ENCODE results near the gene MCM8.

The MCM8 gene

GRCh38 chr20:5945963-5946362 is 4.5 kb upstream of the MCM8 start:
- DNase-seq = no peak

GRCh38 chr20:5947276-5947675 is 3.2 kb upstream of the MCM8 start:
- DNase-seq = no peak

GRCh38 chr20:5949943-5950270 is 545 bp upstream of the MCM8 start:
- no peak for DNase-seq

DNA sequence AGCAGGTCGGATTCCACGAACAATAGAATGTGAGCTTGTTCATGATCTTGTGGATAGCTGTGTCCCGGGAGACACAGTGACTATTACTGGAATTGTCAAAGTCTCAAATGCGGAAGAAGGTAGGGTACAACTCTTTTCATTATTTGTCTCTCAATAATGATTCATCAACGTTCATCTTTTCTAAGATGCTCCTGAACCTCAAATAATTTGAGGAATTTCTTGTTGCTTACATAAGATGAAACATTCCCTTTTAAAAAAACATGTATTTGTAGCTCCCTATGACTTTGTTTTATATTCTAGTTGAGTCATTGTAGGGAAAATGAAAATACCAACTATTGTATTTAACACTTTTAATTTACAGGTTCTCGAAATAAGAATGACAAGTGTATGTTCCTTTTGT is 17.0 kb downstream of the MCM8 start:
- DNase-seq = no peak

DNA sequence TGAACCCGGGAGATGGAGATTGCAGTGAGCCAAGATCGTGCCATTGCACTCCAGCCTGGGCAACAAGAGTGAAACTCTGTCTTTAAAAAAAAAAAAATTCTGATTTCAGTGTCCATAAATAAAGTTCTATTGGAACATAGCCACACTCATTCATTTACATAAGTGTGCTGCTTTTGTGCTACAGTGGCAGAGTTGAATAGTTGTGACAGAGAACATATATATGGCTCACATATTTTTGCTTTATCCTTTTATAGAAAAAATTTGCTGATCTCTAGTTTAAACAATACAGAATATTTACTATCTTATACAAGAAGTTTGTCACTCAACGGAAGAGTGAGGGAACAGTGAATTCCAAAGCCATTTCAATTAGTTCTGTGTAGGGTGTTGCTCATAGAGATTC is 18.0 kb downstream of the MCM8 start:
- no peak for DNase-seq

DNA sequence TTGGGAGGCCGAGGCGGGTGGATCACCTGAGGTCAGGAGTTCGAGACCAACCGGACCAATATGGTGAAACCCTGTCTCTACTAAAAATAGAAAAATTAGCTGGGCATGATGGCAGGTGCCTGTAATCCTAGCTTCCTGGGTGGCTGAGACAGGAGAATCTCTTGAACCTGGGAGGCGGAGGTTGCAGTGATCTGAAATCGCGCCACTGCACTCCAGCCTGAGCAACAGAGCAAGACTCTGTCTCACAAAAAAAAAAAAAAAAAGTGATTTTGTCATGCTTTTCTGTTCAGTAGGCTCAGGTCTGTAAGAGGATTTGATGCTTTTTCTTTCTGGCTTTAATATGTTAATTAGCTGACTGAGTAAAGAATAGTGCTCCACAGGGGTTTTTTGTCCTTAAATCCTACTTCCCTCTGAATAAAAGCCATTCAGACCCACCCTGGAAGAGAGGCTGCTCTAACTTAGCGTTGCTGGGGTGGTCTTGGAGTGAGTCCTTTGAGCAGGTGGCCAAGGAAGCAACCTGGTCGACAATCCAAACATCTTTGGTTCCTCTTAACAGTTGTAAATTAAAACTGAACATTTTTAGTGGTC is 19.0 kb downstream of the MCM8 start:
- no peak for DNase-seq

DNA sequence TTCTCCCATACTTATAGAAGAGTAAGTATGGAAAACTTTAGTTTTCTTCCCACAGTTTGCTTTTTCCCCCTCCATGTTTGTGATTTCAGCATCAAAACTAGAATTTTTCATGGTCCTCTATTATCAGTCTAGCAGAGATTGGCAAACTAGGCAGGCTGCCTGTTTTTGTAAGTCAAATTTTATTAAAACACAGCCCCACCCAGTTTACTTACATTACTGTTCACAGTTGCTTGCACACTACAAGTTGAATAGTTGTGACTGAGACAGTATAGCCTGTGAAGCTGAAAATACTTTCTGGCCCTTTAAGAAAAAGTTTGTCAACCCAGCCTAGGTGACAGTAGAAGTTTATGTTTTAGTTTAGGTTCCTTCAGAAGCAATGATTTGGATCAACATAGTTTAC is 19.5 kb downstream of the MCM8 start:
- no peak for DNase-seq

DNA sequence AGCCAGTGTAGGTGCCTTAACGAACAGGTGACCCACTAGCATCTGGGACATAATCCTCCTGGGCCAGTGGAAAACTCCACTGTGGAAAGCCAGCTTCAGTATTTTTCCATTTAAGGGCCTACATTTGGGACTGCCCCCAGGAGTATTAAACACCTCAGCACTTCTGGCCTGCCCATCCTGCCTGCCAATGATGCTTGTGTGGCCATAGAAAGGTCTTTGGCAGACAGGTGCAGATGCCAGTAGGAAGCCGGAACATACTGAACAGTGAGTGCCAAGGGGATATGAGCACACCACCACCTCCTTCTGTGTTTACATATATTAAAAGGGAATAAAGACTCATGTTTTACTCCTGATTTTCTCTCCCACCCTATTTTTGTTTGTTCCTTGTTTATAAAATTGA is 19.9 kb downstream of the MCM8 start:
- DNase-seq = no peak

GRCh38 chr20:5971203-5971602 is 20.8 kb downstream of the MCM8 start:
- DNase-seq = no peak

DNA sequence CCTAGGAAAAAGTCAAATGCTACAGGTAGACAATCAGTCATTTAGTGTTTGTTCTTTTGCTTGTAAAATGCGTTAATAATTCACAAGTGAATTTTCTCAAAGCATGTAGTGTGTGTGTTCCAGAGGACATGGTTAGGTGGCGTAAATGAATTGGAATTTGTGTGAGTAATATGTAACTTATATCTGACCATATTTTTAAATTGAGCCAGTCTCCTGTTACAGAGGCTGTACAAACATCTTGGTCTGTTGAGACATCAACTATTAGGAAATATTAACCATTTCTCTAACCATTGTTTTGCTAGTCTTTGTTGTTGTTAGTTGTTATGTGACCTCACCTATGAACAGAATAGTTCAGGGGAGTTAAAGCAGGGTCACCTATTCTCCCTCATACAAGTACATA is 22.7 kb downstream of the MCM8 start:
- DNase-seq = no peak

DNA sequence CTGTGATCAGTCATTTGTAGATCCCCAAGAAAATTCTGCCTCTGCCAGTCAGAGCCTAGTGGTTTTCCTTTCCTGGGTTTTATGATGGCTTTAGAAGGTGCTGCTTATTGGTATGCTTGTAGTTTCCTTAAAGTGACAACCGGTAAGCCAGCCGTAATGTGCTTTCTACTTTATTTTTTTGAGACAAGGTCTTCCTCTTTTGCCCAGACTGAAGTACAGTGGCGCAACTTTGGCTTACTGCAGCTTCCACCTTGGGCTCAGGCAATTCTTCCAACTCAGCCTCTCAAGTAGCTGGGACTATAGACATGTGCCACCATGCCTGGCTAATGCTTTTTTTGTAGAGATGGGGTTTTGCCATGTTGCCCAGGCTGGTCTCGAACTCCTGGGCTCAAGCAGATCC is 23.5 kb downstream of the MCM8 start:
- no peak for DNase-seq

GRCh38 chr20:5974531-5974930 is 24.1 kb downstream of the MCM8 start:
- DNase-seq = no peak

DNA sequence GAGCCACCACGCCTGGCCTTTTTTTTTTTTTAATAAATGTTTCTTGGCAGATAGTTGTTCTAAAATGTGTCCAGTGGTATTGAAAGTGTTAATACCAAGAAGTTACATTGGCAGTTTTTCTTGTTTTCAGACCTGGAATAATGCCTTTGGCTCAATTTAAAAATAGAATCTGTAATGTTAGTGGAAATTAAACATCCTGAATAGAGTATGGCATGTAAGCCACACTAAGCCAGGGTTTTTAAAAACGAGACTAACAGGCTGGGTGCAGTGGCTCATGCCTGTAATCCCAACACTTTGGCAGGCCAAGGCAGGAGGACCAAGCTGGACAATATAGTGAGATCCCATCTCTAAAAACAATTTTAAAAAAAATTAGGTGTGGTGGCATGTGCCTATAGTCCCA is 25.3 kb downstream of the MCM8 start:
- DNase-seq = no peak

DNA sequence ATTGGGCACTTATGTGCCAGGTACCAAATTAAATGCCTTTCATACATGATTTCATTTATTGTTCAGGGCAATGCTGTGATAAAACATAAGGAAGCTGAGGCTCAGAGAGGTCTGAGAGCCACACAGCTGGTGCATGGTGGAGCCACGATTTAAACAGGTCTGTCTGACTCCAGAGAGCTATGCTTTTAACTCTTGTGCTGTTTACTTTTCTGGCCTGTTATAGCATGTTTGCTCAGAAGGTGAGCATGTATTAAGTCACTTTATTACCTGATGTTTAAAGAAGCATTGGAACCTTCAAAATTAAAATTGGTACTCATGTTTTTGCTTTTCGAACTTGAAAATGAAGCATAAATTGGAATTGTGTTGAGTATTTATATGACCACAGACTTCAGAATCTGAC is 26.8 kb downstream of the MCM8 start:
- DNase-seq = no peak

- DNase-seq = no peak
Observed at GRCh38 chr20:5977975-5978374, 27.5 kb downstream of the MCM8 start.

DNA sequence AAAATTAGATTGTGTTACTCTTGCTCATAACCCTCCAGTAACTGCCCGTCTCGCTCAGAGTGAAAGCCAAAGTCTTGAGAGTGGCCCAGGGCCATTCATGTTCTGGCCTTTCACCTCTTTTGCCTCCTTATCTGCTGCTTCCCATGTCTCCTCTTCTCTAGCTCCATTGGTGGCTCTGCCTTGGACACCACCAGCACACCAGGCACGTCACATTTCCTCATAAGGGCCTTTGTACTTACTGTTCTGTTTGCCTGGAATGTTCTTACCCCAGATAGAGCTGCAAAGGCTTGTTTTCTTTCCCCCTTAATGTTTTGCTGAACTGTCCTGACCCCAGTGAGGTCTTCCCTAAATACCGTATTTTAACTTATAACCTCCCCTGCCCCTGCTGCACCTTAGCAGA is 29.3 kb downstream of the MCM8 start:
- no peak for DNase-seq

GRCh38 chr20:5980720-5981538 is 30.5 kb downstream of the MCM8 start:
- DNase-seq = no peak

DNA sequence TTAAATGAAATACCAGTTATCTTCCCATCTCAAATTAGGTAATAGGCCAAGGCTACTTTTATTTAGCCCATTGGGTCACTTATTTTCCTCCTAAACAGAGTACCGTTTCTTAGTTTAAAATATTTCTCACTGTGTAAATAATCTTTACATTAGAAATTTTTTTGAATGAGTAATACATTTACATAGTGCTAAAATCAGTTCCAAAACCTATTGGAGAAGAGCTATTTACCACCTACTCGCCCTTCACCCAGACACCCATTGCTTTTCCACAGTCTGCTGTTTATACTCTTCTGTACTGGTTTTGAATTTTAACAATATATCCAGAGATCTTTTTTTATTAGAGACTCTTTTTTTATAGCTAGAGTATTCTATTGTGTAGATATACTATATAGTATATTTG is 36.9 kb downstream of the MCM8 start:
- DNase-seq = no peak

- no peak for DNase-seq
Observed at GRCh38 chr20:5989539-5989938, 39.1 kb downstream of the MCM8 start.

GRCh38 chr20:5990946-5991345 is 40.5 kb downstream of the MCM8 start:
- no peak for DNase-seq

GRCh38 chr20:5991623-5992441 is 41.4 kb downstream of the MCM8 start:
- DNase-seq = no peak

GRCh38 chr20:5996765-5997164 is 46.3 kb downstream of the MCM8 start:
- DNase-seq = no peak

DNA sequence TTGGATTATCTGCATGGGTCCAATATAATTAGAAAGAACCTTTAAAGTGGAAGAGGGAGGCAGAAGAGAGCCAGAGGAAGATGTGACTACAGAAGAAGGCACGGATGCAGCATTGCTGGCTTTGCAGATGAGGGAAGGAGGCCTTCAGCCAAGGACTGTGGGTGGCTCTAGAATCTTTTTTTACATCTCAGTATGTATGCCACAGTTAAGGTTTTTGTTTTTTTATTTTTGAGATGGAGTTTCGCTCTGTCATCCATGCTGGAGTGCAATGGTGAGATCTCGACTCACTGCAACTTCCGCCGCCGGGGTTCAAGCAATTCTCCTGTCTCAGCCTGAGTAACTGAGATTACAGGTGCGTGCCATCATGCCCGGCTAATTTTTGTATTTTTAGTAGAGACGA is 49.3 kb downstream of the MCM8 start:
- DNase-seq = no peak

Measured in amygdala (tissue), 56 donors.